Measurements from ENCODE around the gene TRIP13. TPM values are rescaled to one million over a fixed set of nuclear protein-coding genes. Genes with fewer than 3 reads are reported as not detected.

TRIP13 gene
- total and polyA plus RNA-seq, 2 experiments from 2014 or later, result 19.5 to 20.4 TPM

DNA sequence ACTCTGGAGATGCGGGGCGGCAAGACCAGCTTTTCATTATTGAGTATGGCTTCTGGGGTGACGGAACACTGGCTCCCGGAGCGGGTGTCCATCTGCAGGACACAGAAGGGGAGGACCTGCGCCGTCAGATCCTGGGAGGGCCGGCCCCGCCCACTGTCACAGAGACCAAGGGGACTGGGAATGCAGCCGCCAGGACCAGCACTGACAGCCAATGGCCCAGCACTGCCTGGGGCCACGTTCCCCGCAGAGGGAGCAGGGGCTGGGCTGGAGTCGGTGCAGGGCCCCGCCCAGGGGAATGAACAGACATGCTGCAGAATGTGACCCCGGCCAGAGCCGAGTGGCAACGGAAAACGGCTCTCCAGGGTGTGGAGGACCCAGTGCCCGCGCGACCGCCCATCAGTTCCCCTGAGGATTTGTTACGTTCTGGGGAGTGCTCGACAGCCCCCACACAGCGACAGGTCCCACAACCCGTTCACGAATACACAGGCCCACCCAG is 42.1 kb upstream of the TRIP13 start, which contains the start of gene ZDHHC11:
Gene ZDHHC11, minus strand, starts transcription at position 476 of the 496 bp plus-strand sequence. Its CDS starts 384 bp downstream, at position 92.
- H3K36me3 ChIP-seq (ENCODE audit: low read depth), result no peaks in the 10 kb centered on the region
- no peak within 1 kb of the TSS for H3K4me2 ChIP-seq (ENCODE audit: unreplicated experiment)
- H3K9me2 ChIP-seq (ENCODE audit: insufficient read depth), result no peaks in the 10 kb centered on the region
- H3K79me2 ChIP-seq (ENCODE audit: insufficient read depth), result no peaks in the 10 kb centered on the region
- H4K20me1 ChIP-seq (ENCODE audit: insufficient read depth), result no peaks in the 10 kb centered on the region
- H3K27me3 ChIP-seq (replicated peaks; ENCODE audit: insufficient read depth), result peaks cover 4% of the 10 kb centered on the region; the same call in 1 of the 2 replicates
- no peak within 1 kb of the TSS for H3K9ac ChIP-seq
- no peaks in the 10 kb centered on the region for H3F3A ChIP-seq (ENCODE audit: insufficient read depth)
- TF ChIP-seq EZH2phosphoT487 (IDR thresholded peaks at IDR 0.05; ENCODE audit: insufficient read depth, low read depth) (no peak), EZH2 (IDR thresholded peaks at IDR 0.05; ENCODE audit: insufficient read depth, poor library complexity, severe bottlenecking) (no peak)
- DNase-seq, result no peak
- H3K4me3 ChIP-seq, result no peak within 1 kb of the TSS
- WGBS, 2 experiments (ENCODE audit: low coverage in 1 of 2, low lambda C conversion rate in 2 of 2, missing lambda C conversion rate in 2 of 2), result 64 to 68% methylated on average over 24 of the region's 27 CpGs
- H2AFZ ChIP-seq, result no peak within 1 kb of the TSS
- in situ Hi-C loops (cut with MboI), result no loop called here
- H3K9me3 ChIP-seq (ENCODE audit: low read depth), result no peaks in the 10 kb centered on the region
- H3K27ac ChIP-seq, result no peak within 1 kb of the TSS
- H3K4me1 ChIP-seq (ENCODE audit: insufficient read depth), result no peaks in the 10 kb centered on the region

DNA sequence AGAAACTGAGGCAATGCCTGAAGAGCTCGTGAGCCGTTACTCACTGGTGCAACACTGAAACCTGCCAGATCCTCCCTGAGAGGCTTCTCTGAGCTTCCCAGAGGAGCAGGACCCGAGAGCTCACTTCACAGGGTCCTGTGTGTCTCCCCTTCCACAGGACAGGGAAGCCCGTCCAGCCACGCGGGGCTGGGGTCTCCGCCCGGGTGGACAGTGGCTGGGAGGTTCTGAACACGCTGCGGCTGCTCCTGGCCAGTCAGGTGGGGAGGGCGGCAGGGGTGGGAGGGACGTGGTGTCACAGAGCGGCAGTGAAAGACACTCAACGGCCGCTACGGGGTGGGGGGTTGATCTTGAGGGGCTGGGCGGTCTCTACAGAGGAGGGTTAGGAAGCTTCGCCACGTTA is 41.6 kb upstream of the TRIP13 start:
- no peaks in the 10 kb centered on the region for H3K9me3 ChIP-seq (ENCODE audit: low read depth)
- H3K9ac ChIP-seq, result no peak overlapping the region
- 57 to 61% methylated on average over 17 to 18 of the region's 19 CpGs for WGBS, 2 experiments (ENCODE audit: low coverage in 1 of 2, low lambda C conversion rate in 2 of 2, missing lambda C conversion rate in 2 of 2)
- H4K20me1 ChIP-seq (ENCODE audit: insufficient read depth), result no peaks in the 10 kb centered on the region
- TF ChIP-seq EZH2 (IDR thresholded peaks at IDR 0.05; ENCODE audit: insufficient read depth, poor library complexity, severe bottlenecking), result no peak
- TF ChIP-seq EZH2phosphoT487 (IDR thresholded peaks at IDR 0.05; ENCODE audit: insufficient read depth, low read depth), result no peak
- H3K79me2 ChIP-seq (ENCODE audit: insufficient read depth), result no peaks in the 10 kb centered on the region
- no peak overlapping the region for H3K4me2 ChIP-seq (ENCODE audit: unreplicated experiment)
- in situ Hi-C loops (cut with MboI), result no loop called here
- H3K4me1 ChIP-seq (ENCODE audit: insufficient read depth), result no peaks in the 10 kb centered on the region
- no peaks in the 10 kb centered on the region for H3F3A ChIP-seq (ENCODE audit: insufficient read depth)
- no peaks in the 10 kb centered on the region for H3K36me3 ChIP-seq (ENCODE audit: low read depth)
- no peaks in the 10 kb centered on the region for H3K9me2 ChIP-seq (ENCODE audit: insufficient read depth)
- H2AFZ ChIP-seq, result no peak overlapping the region
- peaks cover 4% of the 10 kb centered on the region; the same call in 1 of the 2 replicates for H3K27me3 ChIP-seq (replicated peaks; ENCODE audit: insufficient read depth)
- DNase-seq, result no peak
- no peak overlapping the region for H3K27ac ChIP-seq
- no peak overlapping the region for H3K4me3 ChIP-seq

DNA sequence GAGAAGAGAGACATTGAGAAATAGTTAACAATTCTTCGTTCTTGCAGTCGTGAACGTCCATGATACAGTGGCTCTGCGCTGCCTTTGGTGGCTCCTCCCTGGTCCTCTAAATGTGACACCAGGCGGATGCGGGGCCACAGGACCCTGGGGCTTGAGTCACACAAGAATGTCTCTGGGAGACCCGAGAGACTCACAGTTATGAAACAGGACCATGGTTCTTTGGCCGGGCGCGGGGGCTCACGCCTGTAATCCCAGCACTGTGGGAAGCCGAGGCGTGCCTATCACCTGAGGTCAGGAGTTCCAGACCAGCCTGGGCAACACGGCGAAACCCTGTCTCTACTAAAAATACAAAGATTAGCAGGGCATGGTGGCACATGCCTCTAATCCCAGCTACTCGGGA is 41.1 kb upstream of the TRIP13 start:
- no peak overlapping the region for H3K4me2 ChIP-seq (ENCODE audit: unreplicated experiment)
- TF ChIP-seq EZH2 (IDR thresholded peaks at IDR 0.05; ENCODE audit: insufficient read depth, poor library complexity, severe bottlenecking) (no peak), EZH2phosphoT487 (IDR thresholded peaks at IDR 0.05; ENCODE audit: insufficient read depth, low read depth) (no peak)
- H3K9ac ChIP-seq, result no peak overlapping the region
- 60 to 71% methylated on average over 16 of the region's 16 CpGs for WGBS, 2 experiments (ENCODE audit: low coverage in 1 of 2, low lambda C conversion rate in 2 of 2, missing lambda C conversion rate in 2 of 2)
- no peak overlapping the region for H3K4me3 ChIP-seq
- no peaks in the 10 kb centered on the region for H3F3A ChIP-seq (ENCODE audit: insufficient read depth)
- H3K36me3 ChIP-seq (ENCODE audit: low read depth), result no peaks in the 10 kb centered on the region
- H3K9me2 ChIP-seq (ENCODE audit: insufficient read depth), result no peaks in the 10 kb centered on the region
- in situ Hi-C loops (cut with MboI), result no loop called here
- no peaks in the 10 kb centered on the region for H3K4me1 ChIP-seq (ENCODE audit: insufficient read depth)
- H2AFZ ChIP-seq, result no peak overlapping the region
- peaks cover 4% of the 10 kb centered on the region; the same call in 1 of the 2 replicates for H3K27me3 ChIP-seq (replicated peaks; ENCODE audit: insufficient read depth)
- DNase-seq, result no peak
- no peaks in the 10 kb centered on the region for H4K20me1 ChIP-seq (ENCODE audit: insufficient read depth)
- no peaks in the 10 kb centered on the region for H3K9me3 ChIP-seq (ENCODE audit: low read depth)
- H3K79me2 ChIP-seq (ENCODE audit: insufficient read depth), result no peaks in the 10 kb centered on the region
- H3K27ac ChIP-seq, result no peak overlapping the region

DNA sequence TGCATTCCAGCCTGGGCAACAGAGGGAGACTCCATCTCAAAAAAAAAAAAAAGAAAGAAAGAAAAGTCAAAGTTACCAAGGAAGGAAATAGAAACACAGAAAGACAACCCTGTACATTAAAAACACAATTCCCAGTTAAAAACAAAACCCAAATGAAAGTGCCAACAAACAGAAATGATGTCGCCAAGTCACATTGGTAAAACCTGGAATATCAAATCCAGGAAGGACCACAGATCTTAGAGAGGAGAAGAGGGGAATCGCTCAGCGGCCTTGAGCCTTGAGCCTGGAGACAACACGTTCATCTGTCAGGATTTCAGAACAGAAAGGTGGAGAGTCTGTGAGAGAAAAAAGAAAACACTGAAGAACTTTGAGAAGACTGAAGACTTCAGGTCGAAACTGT is 40.7 kb upstream of the TRIP13 start:
- WGBS, 2 experiments (ENCODE audit: low coverage in 1 of 2, low lambda C conversion rate in 2 of 2, missing lambda C conversion rate in 2 of 2), result 3 to 5% methylated on average over 5 of the region's 5 CpGs
- H3F3A ChIP-seq (ENCODE audit: insufficient read depth), result no peaks in the 10 kb centered on the region
- H3K27ac ChIP-seq, result no peak overlapping the region
- peaks cover 4% of the 10 kb centered on the region; the same call in 1 of the 2 replicates for H3K27me3 ChIP-seq (replicated peaks; ENCODE audit: insufficient read depth)
- no peaks in the 10 kb centered on the region for H4K20me1 ChIP-seq (ENCODE audit: insufficient read depth)
- TF ChIP-seq EZH2 (IDR thresholded peaks at IDR 0.05; ENCODE audit: insufficient read depth, poor library complexity, severe bottlenecking) (no peak), EZH2phosphoT487 (IDR thresholded peaks at IDR 0.05; ENCODE audit: insufficient read depth, low read depth) (no peak)
- no peak overlapping the region for H3K4me2 ChIP-seq (ENCODE audit: unreplicated experiment)
- no peak overlapping the region for H2AFZ ChIP-seq
- no peak overlapping the region for H3K4me3 ChIP-seq
- no peaks in the 10 kb centered on the region for H3K9me3 ChIP-seq (ENCODE audit: low read depth)
- H3K4me1 ChIP-seq (ENCODE audit: insufficient read depth), result no peaks in the 10 kb centered on the region
- H3K36me3 ChIP-seq (ENCODE audit: low read depth), result no peaks in the 10 kb centered on the region
- in situ Hi-C loops (cut with MboI), result no loop called here
- H3K79me2 ChIP-seq (ENCODE audit: insufficient read depth), result no peaks in the 10 kb centered on the region
- no peaks in the 10 kb centered on the region for H3K9me2 ChIP-seq (ENCODE audit: insufficient read depth)
- DNase-seq, result no peak
- H3K9ac ChIP-seq, result no peak overlapping the region
